ENCODE data around the gene JARID2. TPM values are rescaled to one million over a fixed set of nuclear protein-coding genes. Genes with fewer than 3 reads are reported as not detected.

The JARID2 gene
- total and polyA plus RNA-seq, 11 donors: 3.5 to 12.2 (median 7.5) TPM

GRCh38 chr6:15410752-15411151 lies 164.9 kb downstream of the JARID2 start:
- Histone ChIP-seq H3K4me1 (peaks cover 0 to 64% (median 16%) of the 10 kb centered on the region in 12 donors), H3K4me3 (no peak overlapping the region), H3K27me3 (no peaks in the 10 kb centered on the region), H3K27ac (no peak overlapping the region), H3K9me3 (no peaks in the 10 kb centered on the region), H3K36me3 (no peaks in the 10 kb centered on the region)
- 68 to 88% (median 75%) methylated on average over 1 of the region's 1 CpG for WGBS, 4 donors
- intact Hi-C loops (cut with DNase I): no loop called here
- DNase-seq (no peak), ATAC-seq (no peak)
- TF ChIP-seq POLR2A (IDR thresholded peaks at IDR 0.05) (no peak), CTCF (IDR thresholded peaks at IDR 0.05) (no peak)

- intact Hi-C loops (cut with DNase I): no loop called here
- 54 to 82% (median 72%) methylated on average over 2 of the region's 2 CpGs for WGBS, 4 donors
- H3K36me3 ChIP-seq: no peaks in the 10 kb centered on the region
- H3K4me1 ChIP-seq: peaks cover 0 to 62% (median 17%) of the 10 kb centered on the region in 12 donors
- H3K27ac ChIP-seq: no peak overlapping the region
- H3K27me3 ChIP-seq: no peaks in the 10 kb centered on the region
- TF ChIP-seq CTCF (IDR thresholded peaks at IDR 0.05): no peak
- TF ChIP-seq POLR2A (IDR thresholded peaks at IDR 0.05): no peak
- H3K9me3 ChIP-seq: no peaks in the 10 kb centered on the region
- no peak overlapping the region for H3K4me3 ChIP-seq
- no peak for ATAC-seq
- DNase-seq: no peak
Measured at GRCh38 chr6:15411766-15412165, 165.9 kb downstream of the JARID2 start.

GRCh38 chr6:15412767-15413166 lies 166.9 kb downstream of the JARID2 start:
- ATAC-seq (no peak), DNase-seq (no peak)
- H3K36me3 ChIP-seq: no peaks in the 10 kb centered on the region
- peaks cover 0 to 55% (median 16%) of the 10 kb centered on the region in 12 donors for H3K4me1 ChIP-seq
- 96 to 99% (median 97%) methylated on average over 9 of the region's 9 CpGs for WGBS, 4 donors
- no peaks in the 10 kb centered on the region for H3K27me3 ChIP-seq
- no peak for TF ChIP-seq CTCF (IDR thresholded peaks at IDR 0.05)
- H3K9me3 ChIP-seq: peaks cover 0 to 7% (median 0%) of the 10 kb centered on the region in 12 donors
- intact Hi-C loops (cut with DNase I): no loop called here
- H3K27ac ChIP-seq: no peak overlapping the region
- no peak overlapping the region for H3K4me3 ChIP-seq

- ATAC-seq (no peak), DNase-seq (no peak)
- Histone ChIP-seq H3K27me3 (no peaks in the 10 kb centered on the region), H3K36me3 (no peaks in the 10 kb centered on the region), H3K4me3 (no peak overlapping the region), H3K9me3 (peaks cover 0 to 14% (median 3%) of the 10 kb centered on the region in 12 donors), H3K4me1 (peaks cover 0 to 52% (median 16%) of the 10 kb centered on the region in 12 donors), H3K27ac (no peak overlapping the region)
- intact Hi-C loops (cut with DNase I): no loop called here
- TF ChIP-seq POLR2A (IDR thresholded peaks at IDR 0.05) (no peak), CTCF (IDR thresholded peaks at IDR 0.05) (no peak)
- WGBS, 4 donors: 54 to 64% (median 59%) methylated on average over 6 of the region's 6 CpGs
Measured at GRCh38 chr6:15413466-15414234, 167.8 kb downstream of the JARID2 start.

Measured in heart left ventricle (tissue), 16 donors.